GM13977 (cell line): ENCODE measurements around the gene CHD6.

Experiments
- DNase-seq: peaks from one replicate; pipeline ENCODE4 v3.0.0; 2012; ENCODE audit warnings: low spot score
- CTCF ChIP-seq: IDR thresholded peaks from 2 replicates; pipeline ENCODE4 v1.5.1; 2012; ENCODE audit warnings: mild to moderate bottlenecking, control low read depth; ENCODE audit not compliant: insufficient read depth; ENCODE audit errors: extremely low read depth, missing control alignments
- in situ Hi-C: fragments of 300-500 bp; cut with MboI; formaldehyde crosslinking; loops from one replicate; pipeline ENCODE4 v1.12.0; 2022; ENCODE audit warnings: low sequenced_read_pairs, low pct_unique_long_range_greater_than_20kb, mixed read lengths, inconsistent platforms; ENCODE audit not compliant: unreplicated experiment

CHD6 gene

GRCh38 chr20:41570557-41570956 lies 47.6 kb downstream of the CHD6 start:
- no peak for TF ChIP-seq CTCF
- no peak for DNase-seq
- in situ Hi-C loops = no loop called here

- DNase-seq = no peak
- in situ Hi-C loops = no loop called here
- no peak for TF ChIP-seq CTCF
Measured at GRCh38 chr20:41567615-41568014, 50.6 kb downstream of the CHD6 start.

GRCh38 chr20:41566896-41567527 lies 51.2 kb downstream of the CHD6 start:
- DNase-seq = no peak
- in situ Hi-C loops = no loop called here
- TF ChIP-seq CTCF = no peak

GRCh38 chr20:41563087-41563486 lies 55.1 kb downstream of the CHD6 start:
- no peak for TF ChIP-seq CTCF
- DNase-seq = no peak
- in situ Hi-C loops = no loop called here

- in situ Hi-C loops = no loop called here
- TF ChIP-seq CTCF = no peak
- no peak for DNase-seq
Measured at GRCh38 chr20:41560970-41561369, 57.2 kb downstream of the CHD6 start.

GRCh38 chr20:41559658-41560057 lies 58.5 kb downstream of the CHD6 start:
- TF ChIP-seq CTCF = no peak
- no peak for DNase-seq
- in situ Hi-C loops = no loop called here
